Smooth muscle cell (in vitro differentiated cells): ENCODE results near the gene ANXA6. TPM values are rescaled to one million over a fixed set of nuclear protein-coding genes. Genes with fewer than 3 reads are reported as not detected.

Source experiments
- DNase-seq: peaks from one replicate; lab custom pipeline; 2025; ENCODE audit not compliant: unreplicated experiment; lab: John Stamatoyannopoulos, UW
- H2AFZ ChIP-seq: fragments of 200-600 bp; sonication (generic); 2 replicates; pipeline ENCODE4 v1.6.0; 2016; ENCODE audit warnings: antibody characterized with exemption, low read depth, mild to moderate bottlenecking
- H3F3A ChIP-seq: fragments of 200-600 bp; sonication (generic); 2 replicates; pipeline ENCODE4 v1.6.0; 2017; ENCODE audit warnings: antibody characterized with exemption, low read depth
- H3K27ac ChIP-seq: fragments of 200-600 bp; sonication (generic); 2 replicates; pipeline ENCODE4 v1.5.1; 2016; ENCODE audit warnings: low read depth, mild to moderate bottlenecking
- H3K27me3 ChIP-seq: fragments of 200-600 bp; sonication (generic); 2 replicates; pipeline ENCODE4 v1.6.1; 2016; ENCODE audit warnings: low read depth, mild to moderate bottlenecking
- H3K36me3 ChIP-seq: fragments of 200-600 bp; sonication (generic); 2 replicates; pipeline ENCODE4 v1.5.1; 2016; ENCODE audit warnings: low read depth
- H3K4me1 ChIP-seq: fragments of 200-600 bp; sonication (generic); 2 replicates; pipeline ENCODE4 v1.5.1; 2016; ENCODE audit warnings: low read depth
- H3K4me2 ChIP-seq: fragments of 200-600 bp; sonication (generic); 2 replicates; pipeline ENCODE4 v1.6.0; 2016; ENCODE audit warnings: mild to moderate bottlenecking
- H3K4me3 ChIP-seq: fragments of 200-600 bp; sonication (generic); 2 replicates; pipeline ENCODE4 v1.5.1; 2016; ENCODE audit warnings: mild to moderate bottlenecking
- H3K79me2 ChIP-seq: fragments of 200-600 bp; sonication (generic); 2 replicates; pipeline ENCODE4 v1.6.0; 2016; ENCODE audit warnings: low read depth, mild to moderate bottlenecking
- H3K9ac ChIP-seq: fragments of 200-600 bp; sonication (generic); 2 replicates; pipeline ENCODE4 v1.6.0; 2016; ENCODE audit warnings: low read depth
- H3K9me3 ChIP-seq: fragments of 200-600 bp; sonication (generic); replicated peaks from 2 replicates; pipeline ENCODE4 v1.5.1; 2016; ENCODE audit warnings: low read depth
- H4K20me1 ChIP-seq: fragments of 200-600 bp; sonication (generic); 2 replicates; pipeline ENCODE4 v1.6.0; 2016; ENCODE audit warnings: low read depth
- CTCF ChIP-seq: fragments of 200-600 bp; sonication (generic); IDR thresholded peaks from 2 replicates; pipeline ENCODE4 v1.5.1; 2017; ENCODE audit warnings: borderline replicate concordance, mild to moderate bottlenecking, antibody characterized with exemption; ENCODE audit not compliant: insufficient read depth, poor library complexity, severe bottlenecking
- WGBS: methylation state at CpG from one replicate; pipeline ENCODE4 v1.1.7; 2016; ENCODE audit warnings: low lambda C conversion rate; 5-methylcytosine and 5-hydroxymethylcytosine counted together
- polyA plus RNA-seq: library from polyadenylated mRNA; unstranded; fragments of >200 nt; fragmentation: Nextera tagmentation; extraction: Ambion mirVana; gene quantifications from 2 replicates; pipeline ENCODE4 v1.2.1, GENCODE V29; 2016
- total RNA-seq: library from RNA; depleted of rRNA; stranded (reverse); fragments of >200 nt; gene quantifications from 2 replicates; pipeline ENCODE4 v1.2.3, GENCODE V29; 2014

ANXA6 gene
- total and polyA plus RNA-seq, 2 experiments from 2014 or later: 264 to 279 TPM

GRCh38 chr5:151127926-151128325 lies 29.7 kb downstream of the ANXA6 start:
- H3F3A ChIP-seq: no peaks in the 10 kb centered on the region
- no peaks in the 10 kb centered on the region for H3K9me3 ChIP-seq
- peaks cover 15% of the 10 kb centered on the region for H3K36me3 ChIP-seq
- H4K20me1 ChIP-seq: peaks cover 49% of the 10 kb centered on the region
- H3K4me1 ChIP-seq: no peaks in the 10 kb centered on the region
- H3K9ac ChIP-seq: no peak overlapping the region
- no peak overlapping the region for H3K27ac ChIP-seq
- no peaks in the 10 kb centered on the region for H3K79me2 ChIP-seq
- H3K4me3 ChIP-seq: no peak overlapping the region
- no peak for DNase-seq
- 88% methylated on average over 8 of the region's 8 CpGs for WGBS
- TF ChIP-seq CTCF: no peak
- H3K4me2 ChIP-seq: no peak overlapping the region
- no peaks in the 10 kb centered on the region for H3K27me3 ChIP-seq
- no peak overlapping the region for H2AFZ ChIP-seq

GRCh38 chr5:151126199-151126645 lies 31.4 kb downstream of the ANXA6 start:
- Histone ChIP-seq H3K4me3 (no peak overlapping the region), H3K27me3 (no peaks in the 10 kb centered on the region), H3K4me2 (no peak overlapping the region), H3K9ac (no peak overlapping the region), H3K27ac (no peak overlapping the region), H3K79me2 (no peaks in the 10 kb centered on the region), H2AFZ (no peak overlapping the region), H4K20me1 (peaks cover 63% of the 10 kb centered on the region), H3K9me3 (no peaks in the 10 kb centered on the region), H3K36me3 (peaks cover 15% of the 10 kb centered on the region), H3F3A (no peaks in the 10 kb centered on the region), H3K4me1 (no peaks in the 10 kb centered on the region)
- DNase-seq: no peak
- WGBS: 45% methylated on average over 9 of the region's 9 CpGs
- peak; percentile 78 for TF ChIP-seq CTCF

GRCh38 chr5:151125421-151125820 lies 32.2 kb downstream of the ANXA6 start:
- no peak overlapping the region for H3K4me3 ChIP-seq
- H3K9me3 ChIP-seq: no peaks in the 10 kb centered on the region
- H3K27ac ChIP-seq: no peak overlapping the region
- H3K79me2 ChIP-seq: no peaks in the 10 kb centered on the region
- no peaks in the 10 kb centered on the region for H3K4me1 ChIP-seq
- 92% methylated on average over 7 of the region's 7 CpGs for WGBS
- TF ChIP-seq CTCF: no peak
- H3K4me2 ChIP-seq: no peak overlapping the region
- H4K20me1 ChIP-seq: peaks cover 66% of the 10 kb centered on the region
- H3K27me3 ChIP-seq: no peaks in the 10 kb centered on the region
- no peak overlapping the region for H3K9ac ChIP-seq
- H3K36me3 ChIP-seq: peaks cover 15% of the 10 kb centered on the region
- no peak overlapping the region for H2AFZ ChIP-seq
- H3F3A ChIP-seq: no peaks in the 10 kb centered on the region
- DNase-seq: no peak
